Effector CD4-positive, alpha-beta T cell (primary cell): ENCODE measurements around the gene RNF166.
A peak's percentile ranks its signal among the peaks of the same experiment; 100 is the strongest.

Experiments used
- DNase-seq: peaks from one replicate; pipeline ENCODE4 v3.0.0-alpha.2; 2020

RNF166 gene

DNA sequence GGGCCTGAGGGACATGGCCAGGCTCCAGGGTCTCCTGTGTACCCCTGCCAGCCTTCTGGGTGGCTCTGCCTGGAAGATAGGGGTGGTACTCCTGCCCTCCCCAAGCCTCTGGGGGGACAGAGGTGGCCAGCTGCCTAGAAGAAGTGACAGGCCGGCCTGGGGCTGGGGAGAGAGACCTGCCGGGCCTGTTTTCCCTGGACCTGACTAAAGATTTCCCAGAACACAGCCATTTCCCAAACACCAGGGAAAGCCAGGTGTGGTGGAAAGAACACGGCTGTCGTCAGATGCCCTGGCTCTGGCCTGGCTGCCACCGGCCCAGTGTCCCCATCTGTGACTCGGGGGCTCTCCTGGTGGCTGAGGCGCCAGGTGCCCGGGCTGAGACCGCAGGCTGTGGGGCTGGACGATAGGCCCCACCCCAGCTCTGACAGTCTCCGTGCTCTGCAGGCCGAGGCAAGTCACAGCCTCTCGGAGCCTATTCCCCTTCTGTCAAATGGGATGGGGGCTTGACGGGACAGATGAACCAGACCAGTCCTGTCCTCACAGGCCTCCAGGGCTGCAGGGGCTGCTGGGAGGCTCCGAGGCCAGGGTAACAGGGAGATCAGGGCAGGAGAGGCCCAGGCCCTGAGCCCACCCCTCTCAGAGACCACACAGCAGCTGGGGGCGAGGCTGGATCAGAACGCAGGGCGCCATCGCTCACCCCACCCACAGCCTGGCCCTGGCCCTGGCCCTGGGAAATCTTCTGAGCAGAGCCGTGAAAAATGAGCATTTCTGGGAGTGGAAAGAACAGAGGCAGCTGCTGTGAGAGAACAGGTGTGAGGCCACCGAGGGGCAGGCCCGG is 33.1 kb upstream of the RNF166 start:
- DNase-seq, result no peak

DNA sequence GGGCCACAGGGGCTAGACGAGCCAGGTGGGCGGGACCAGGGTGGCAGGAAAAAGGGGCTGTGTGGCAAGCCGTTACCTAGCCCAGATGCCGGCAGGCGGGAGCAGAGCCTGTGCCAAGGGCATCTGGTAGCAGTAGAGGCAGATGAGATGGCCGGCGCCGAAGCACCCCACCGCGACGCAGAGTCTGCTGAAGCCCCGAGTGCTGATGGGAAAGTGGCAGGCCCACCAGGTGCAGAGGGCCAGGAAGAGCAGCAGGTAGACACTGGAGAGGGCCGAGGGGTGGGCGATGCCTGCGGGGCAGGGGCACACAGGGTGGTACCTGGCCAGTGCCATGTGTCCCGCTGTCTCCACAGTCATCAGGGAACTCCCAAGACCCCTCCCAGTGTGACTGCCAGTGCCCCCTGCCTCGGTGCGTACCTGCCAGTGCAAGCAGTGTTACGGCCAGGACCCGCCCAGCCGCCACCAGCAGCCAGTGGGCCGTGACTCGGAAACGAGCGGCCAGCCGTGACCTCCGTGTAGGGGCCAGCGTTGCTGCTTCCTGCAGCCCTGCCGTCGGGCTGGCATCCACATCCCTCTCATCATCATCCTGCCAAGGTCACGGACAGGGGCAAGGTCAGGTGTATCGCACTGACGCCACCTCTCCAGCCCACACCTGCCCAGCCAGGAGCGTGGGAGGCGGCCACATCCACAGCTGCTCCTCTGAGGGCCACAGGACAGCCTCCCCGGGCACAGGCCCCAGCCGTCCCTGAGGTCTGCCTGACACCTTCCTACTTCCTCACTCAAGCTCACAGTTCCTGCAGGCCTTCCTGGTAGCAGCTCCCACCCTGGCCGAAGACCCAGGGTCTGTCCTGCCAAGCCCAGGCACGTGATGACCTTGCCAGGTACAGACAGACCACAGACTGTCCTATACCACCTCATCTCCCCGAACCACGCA is 32.2 kb upstream of the RNF166 start:
- DNase-seq, result no peak

GRCh38 chr16:88737298-88738150 is 31.3 kb upstream of the RNF166 start:
- DNase-seq, result peak; percentile 60

- DNase-seq, result no peak
These were observed 30.3 kb upstream of the RNF166 start for GRCh38 chr16:88736496-88736895.

DNA sequence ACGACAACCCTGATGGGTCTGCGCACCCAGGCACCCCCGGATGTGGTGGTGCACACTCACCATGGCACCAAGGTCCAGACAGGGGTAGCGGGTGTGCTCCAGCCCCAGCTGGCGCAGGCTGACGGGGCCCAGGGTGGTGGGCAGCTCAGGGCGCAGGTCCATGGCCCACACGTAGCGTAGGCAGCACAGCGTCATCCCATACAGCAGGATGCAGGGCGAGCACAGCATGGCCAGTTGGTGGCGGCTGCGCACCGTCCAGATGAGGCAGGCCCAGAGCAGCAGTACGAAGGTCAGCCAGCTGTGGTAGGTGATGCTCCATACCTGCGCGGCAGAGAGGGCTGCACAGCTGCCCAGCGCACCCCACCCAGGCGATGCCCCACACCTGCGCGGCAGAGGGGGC is 29.9 kb upstream of the RNF166 start:
- no peak for DNase-seq

DNA sequence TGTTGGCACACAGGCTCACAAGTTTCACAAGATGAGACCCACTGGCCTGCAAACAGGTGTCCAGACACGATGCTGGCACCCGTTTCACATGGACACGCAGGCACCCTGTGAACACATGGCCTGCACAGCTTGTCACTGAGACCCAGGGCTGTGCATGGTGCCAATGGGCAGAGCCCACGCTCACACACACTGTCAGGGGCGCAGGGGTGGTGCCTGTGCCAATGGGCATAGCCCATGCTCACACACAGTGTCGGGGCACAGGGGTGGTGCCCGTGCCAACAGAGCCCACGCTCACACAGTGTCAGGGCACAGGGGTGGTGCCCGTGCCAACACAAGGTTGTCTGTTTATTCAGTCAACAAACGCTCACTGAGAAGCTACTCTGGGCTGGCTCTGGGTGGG is 29.4 kb upstream of the RNF166 start:
- no peak for DNase-seq

GRCh38 chr16:88735121-88735520 is 28.9 kb upstream of the RNF166 start:
- DNase-seq, result no peak

- no peak for DNase-seq
These were observed 28.1 kb upstream of the RNF166 start for GRCh38 chr16:88734361-88734728.

DNA sequence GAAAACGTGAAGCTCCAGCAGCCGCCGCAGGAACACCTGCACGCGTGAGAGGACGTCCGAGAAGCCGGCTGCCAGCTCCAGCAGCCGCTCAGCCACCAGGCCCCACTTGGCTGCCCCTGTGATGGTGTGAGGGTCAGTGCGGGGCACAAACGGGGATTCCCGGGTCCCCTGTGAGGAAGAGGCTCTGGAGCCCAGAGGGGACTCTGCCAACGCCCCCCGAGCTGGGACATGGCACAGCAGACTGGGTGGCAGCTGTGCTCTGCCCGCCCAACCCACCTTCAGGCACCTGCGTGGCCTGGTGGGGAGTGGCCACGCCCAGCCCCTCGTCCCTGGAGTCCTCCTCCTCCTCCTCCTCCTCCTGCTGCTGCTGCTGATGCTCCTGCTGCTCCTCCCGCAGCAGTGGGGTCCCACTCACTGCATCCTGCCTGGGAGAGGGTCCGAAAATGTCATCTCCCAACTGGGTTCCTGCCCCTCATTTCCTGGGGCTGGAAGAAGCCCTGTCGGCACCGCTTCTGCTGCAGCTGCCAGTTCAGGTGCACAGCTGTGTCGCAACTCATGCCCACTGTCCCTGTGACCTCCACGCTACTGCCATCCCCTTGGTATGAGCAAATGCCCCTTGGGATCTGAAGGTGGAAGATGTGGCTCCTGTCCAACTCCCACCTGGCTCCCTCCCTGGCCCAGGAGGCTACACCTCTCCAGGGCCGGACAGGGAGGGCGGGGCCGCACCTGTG is 27.6 kb upstream of the RNF166 start:
- no peak for DNase-seq

DNA sequence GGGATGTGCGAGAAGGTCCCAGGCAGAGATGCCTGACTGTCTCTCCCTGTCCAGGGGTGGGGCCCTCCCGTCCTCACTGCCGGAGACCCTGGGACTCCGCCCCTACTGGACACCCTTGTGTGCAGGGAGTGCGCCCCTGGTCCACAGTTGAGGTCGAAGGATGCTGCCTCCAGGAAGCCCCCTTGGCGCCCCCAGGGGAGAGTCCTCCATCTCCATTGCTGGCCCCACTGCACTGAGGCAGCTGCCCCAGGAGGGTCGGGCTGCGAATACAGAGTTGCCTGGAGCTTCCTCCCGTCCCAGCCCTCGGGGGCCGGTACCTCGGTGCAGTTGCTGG is 26.7 kb upstream of the RNF166 start:
- no peak for DNase-seq

DNA sequence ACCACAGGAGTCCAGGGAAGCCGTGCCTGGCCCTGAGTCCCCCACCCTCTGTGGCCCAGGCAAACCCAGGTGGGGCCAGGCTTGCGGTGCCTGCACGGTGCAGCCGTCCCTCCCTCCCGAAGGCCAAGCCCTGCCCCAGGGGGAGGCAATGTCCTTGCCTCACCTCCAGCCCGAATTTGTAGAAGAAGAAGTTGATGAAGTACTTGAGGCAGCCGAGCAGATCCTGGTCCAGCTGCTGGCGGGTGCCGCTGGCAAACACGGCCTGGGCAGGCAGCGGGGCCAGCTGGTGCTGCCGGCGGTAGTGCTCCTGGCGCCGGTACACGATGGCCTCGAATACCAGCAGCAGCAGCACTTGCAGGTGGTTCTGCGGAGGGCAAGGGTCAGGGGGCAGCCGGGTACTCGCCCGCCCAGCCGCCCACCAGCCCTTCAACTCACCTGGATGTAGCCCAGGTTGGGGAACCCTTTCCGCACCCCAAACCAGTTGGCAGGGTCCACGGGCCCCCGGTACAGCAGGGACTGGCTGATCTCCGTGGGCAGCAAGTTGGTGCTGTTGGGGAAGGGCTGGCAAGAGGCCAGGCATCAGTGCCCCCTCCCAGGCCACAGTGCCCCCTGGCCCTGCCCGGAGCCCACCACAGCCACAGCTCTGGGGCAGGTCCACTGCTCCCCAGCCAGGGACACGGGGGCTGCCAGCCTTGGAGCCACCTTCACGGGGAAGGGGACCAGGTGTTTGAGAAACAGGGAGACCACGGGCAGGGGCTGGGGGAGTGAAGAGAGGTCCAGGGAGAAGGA is 26.2 kb upstream of the RNF166 start:
- DNase-seq, result no peak

- no peak for DNase-seq
These were observed 25.5 kb upstream of the RNF166 start for GRCh38 chr16:88731699-88732098.

DNA sequence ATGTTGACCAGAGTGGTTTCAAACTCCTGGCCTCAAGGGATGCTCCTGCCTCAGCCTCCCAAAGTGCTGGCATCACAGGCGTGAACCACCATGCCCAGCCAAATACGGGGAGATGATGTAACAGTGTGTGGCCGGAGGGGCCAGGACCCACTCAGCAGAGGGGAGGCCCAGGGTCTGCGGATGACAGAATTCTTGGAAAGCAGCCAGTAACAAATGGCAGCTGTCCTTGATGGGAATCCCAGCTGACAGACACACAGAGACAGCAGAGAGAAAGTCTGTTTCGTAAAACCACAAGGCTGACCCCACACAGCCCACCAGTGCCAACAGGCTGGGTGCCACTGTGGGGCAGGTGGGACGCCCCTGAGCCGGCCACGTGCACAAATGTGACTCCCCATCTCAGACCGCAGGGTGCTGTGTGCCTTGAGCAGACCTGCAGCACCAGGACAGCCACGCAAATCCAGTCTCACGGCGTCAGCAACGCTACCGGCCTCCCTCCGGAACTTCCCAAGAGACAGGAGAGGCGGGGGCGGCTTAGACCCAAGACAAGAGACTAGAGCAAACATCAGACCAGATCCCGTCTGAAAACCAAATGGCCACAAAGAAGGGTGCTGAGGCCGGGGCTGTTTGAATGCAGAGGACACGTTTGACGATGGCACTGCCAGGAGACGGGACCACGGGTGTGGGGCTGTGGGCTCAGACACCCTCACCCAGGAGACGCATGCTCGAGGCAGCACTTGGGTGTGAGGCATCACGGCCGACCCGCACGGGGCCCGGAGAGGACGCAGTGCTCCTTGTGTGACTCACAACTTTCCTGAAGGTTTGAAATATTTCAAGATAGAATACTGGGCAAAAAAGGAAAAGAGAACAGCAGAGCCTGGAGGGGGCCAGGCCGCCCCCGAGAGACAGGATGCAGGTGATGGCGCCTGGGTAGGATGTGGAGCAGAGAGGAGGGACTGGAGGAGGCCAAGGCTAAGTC is 24.7 kb upstream of the RNF166 start:
- no peak for DNase-seq

DNA sequence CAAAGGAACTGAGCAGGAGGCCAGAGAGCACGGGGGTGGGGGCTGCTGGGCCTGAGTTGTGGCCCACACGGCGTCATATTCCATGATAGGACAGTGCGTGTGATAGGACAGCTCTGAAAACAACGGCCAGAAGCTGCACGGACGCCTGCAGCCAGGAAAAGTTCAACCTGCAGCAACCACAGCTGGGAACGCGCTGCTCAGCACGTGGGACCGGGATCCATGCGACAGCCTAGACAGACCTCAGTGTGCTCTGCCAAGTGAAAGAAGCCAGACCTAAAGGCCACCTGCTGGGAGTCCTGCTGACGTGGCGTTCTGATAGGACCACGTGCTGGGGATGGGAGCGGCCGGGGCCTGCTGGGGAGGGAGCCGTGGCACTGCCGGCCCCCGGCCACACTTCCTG is 21.7 kb upstream of the RNF166 start:
- DNase-seq, result no peak

DNA sequence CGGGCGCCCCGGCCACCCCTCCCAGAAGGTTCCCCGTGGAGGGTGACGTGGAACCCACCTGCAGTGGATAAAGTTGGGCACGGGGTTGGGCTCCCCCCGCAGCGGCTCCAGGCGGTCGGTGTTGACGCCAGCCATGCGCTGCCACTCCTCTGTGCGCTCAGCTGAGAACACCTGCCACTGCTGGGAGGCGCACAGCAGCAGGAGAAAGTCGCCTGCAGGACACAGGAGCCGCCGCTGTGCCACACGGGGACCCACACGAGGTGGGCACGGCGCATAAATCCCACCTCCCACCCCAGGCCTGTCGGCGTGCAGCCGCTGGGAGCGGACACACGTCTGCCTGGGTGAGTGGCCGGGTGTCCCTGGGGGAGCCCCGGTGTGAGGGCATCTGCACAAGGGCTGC is 20.8 kb upstream of the RNF166 start:
- DNase-seq, result no peak

- no peak for DNase-seq
These were observed 20.2 kb upstream of the RNF166 start for GRCh38 chr16:88726408-88726749.

DNA sequence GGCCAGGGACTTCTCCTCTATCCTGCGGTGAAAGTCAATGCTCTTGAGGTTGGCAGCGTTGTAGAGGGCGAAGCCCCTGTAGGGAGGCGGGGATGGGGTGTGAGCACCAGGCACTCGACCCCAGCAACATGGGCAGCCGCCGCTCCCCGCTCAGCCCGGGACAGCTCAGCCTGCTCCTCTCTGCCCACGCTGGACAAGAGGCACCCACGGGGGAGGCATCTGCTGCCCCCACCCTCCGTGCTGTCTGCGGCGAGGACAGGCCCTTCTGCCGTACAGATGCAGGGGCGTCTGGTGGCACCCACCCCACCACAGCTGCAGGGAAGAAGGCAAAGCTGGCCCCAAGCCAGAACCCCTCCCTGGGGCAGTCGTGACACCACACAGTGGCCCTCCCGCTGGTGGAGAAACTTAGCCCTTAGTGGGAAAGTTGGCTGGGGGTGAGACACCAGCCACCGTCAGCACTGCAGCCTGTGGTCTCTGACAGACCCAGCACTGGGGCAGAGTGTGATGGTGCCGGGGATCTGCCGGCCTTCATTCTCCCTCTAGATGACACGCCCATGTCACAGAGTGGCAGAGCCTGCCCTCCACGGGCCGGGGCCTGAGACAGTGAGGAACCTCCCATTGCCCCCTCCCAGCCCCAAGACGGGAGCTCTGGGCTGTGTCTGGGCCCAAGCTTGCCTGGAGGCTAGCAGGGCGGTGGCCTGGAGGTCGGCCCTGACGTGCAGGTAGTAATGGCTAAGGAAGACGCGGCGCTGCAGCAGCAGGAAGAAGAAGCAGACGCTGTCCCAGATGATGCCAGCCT is 19.6 kb upstream of the RNF166 start:
- DNase-seq, result no peak

DNA sequence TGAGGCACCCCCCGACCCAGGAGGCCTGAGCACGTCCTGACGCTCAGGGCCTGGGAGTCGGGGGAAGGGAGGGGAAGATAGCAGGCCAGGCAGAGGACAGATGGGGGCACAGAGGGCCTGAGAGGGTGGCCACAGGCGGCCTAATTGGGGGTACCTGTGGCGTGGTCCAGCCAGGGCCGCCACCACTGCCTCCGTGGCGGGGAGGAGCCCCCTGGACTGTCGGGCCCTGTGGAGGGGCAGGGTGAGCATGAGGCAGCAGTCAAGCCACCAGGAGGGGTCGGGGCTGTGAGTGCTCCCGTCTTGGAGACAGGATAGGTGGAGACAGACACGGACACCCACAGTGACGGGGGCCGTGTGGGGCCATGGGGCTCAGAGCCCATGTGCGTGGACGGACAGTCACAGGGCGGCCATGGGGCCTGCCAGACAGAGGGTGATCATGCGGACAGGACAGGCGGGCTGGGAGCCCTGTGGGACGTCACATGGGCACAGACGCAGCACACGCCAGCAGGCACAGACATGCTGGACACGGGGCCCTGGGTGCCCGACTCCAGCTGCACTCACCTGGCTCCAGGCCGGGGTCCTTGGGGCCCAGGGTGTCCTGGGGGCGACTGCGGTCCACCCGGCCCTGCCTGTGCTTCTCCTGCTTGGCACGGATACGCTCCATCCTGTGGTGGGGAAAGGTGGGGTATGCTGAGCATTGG is 18.8 kb upstream of the RNF166 start:
- DNase-seq, result no peak

GRCh38 chr16:88723911-88724310 is 17.7 kb upstream of the RNF166 start:
- DNase-seq, result no peak
